GM13977 (cell line): ENCODE data around the gene CEP83.

Experiments used
- DNase-seq: peaks from one replicate; pipeline ENCODE4 v3.0.0; 2012; ENCODE audit warnings: low spot score
- CTCF ChIP-seq: IDR thresholded peaks from 2 replicates; pipeline ENCODE4 v1.5.1; 2012; ENCODE audit warnings: mild to moderate bottlenecking, control low read depth; ENCODE audit not compliant: insufficient read depth; ENCODE audit errors: extremely low read depth, missing control alignments
- in situ Hi-C: fragments of 300-500 bp; cut with MboI; formaldehyde crosslinking; loops from one replicate; pipeline ENCODE4 v1.12.0; 2022; ENCODE audit warnings: low sequenced_read_pairs, low pct_unique_long_range_greater_than_20kb, mixed read lengths, inconsistent platforms; ENCODE audit not compliant: unreplicated experiment

The CEP83 gene

DNA sequence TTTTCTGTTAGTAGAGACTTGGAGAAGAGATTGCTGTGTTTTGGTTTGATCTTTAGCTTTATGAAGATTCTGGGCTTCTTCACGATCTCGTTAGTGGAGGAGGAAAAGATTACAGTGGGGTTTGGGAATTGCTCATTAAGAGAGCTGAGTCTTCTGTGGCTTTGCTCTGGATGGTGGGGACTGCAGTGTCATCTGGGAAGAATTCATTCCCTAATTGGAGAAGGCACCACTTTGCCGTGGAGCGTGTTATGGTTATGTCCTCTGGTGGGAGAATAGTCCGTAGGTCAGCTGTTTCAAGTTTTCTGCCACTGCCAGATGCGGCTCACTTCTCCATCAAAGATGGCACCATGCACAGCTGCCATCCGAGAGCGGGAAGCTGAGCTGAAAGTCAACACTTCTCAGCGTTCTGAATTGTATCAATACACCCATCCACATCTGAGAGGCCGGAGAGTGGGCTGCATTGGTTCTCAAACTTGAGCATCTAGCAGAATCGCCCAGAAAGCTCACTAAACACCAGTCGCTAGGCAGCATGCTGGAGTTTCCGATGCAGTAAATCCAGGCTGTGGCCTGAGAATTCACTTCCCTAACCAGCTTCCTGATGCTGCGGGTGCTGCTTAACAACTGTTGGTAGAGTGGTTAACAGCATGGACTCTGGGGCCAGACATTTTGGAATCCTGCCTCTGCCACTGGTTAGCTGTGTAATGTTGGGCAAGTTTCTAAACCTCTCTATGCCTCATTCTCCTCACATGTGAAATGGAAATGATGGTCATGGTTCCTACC is 193.5 kb downstream of the CEP83 start:
- DNase-seq = no peak
- TF ChIP-seq CTCF = no peak
- in situ Hi-C loops = loop anchor here (10.0 kb wide), 1 partner anchor 111 kb away; no protein-coding TSS in a partner anchor

- no peak for DNase-seq
- in situ Hi-C loops = loop anchor here (10.0 kb wide), 1 partner anchor 111 kb away; no protein-coding TSS in a partner anchor
These were observed 194.1 kb downstream of the CEP83 start for GRCh38 chr12:94265539-94265938.

DNA sequence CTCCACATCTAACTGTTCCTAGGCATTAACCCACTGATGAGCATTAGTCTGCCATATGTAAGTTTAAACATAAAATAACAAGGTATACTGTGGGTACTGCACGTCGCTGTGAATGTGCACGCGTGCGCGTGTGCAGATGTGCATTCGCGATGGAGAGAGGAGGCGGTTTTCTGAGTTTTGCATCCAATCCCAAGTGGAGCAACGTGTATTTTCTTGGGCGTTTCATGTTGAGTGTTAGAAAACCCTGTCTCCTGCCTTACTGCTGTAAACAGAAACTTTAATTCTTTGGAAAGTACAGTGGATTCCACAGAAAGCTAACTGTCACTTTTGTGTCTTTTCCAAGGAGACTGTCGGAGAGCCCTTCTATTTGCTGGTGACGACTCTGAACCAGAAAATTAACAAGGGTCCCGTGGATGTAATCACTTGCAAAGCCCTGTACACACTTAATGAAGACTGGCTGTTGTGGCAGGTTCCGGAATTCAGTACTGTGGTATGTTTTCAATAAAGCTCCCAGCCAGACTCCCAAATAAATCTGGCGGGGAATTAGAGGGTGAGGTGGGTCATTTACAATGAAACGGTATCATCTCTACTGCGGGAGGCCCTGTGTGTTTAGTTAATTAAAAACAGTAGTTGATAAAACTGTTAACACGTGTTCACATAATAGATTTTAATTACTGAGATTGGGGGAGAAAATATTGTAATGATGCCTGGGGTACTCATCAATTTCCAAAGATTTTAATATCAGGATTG is 194.8 kb downstream of the CEP83 start:
- in situ Hi-C loops = loop anchor here (10.0 kb wide), 1 partner anchor 110 kb away; no protein-coding TSS in a partner anchor
- DNase-seq = no peak
- TF ChIP-seq CTCF = no peak

More at GRCh38 chr12:94265539-94265938, 194.1 kb downstream of the CEP83 start:
- TF ChIP-seq CTCF = no peak

DNA sequence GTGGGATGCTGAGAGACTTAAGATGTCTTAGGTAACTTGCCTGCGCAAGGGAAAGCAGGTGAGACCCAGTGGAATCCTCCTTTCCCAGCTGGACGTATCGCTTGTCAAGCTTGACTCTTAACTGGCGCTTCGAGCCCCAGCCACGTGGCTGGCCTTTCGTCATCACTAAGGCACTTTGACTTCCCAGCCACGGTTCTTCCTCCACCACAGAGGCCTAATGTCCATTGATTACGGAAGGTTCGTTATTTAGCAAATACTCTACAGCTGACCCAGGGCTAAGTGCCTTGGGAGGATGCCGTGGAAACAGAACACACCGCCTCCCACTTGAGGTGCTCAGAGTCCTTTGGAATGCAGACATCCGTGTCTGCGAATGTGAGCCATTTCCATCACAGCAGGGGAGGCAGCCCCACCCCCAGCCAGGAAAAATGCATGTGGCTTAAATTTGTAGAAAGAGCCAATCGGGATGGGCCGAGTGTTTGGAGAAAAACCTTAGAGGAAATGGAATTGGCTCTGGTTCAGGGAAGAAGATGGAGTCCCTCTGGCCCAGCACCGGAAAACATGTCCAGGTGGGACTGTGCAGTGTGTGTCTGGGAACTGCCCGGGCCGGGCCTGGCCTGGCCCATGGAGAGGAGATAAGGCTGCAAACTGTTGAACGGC is 195.6 kb downstream of the CEP83 start:
- TF ChIP-seq CTCF = no peak
- in situ Hi-C loops = loop anchor here (10.0 kb wide), 1 partner anchor 109 kb away; no protein-coding TSS in a partner anchor
- DNase-seq = no peak

DNA sequence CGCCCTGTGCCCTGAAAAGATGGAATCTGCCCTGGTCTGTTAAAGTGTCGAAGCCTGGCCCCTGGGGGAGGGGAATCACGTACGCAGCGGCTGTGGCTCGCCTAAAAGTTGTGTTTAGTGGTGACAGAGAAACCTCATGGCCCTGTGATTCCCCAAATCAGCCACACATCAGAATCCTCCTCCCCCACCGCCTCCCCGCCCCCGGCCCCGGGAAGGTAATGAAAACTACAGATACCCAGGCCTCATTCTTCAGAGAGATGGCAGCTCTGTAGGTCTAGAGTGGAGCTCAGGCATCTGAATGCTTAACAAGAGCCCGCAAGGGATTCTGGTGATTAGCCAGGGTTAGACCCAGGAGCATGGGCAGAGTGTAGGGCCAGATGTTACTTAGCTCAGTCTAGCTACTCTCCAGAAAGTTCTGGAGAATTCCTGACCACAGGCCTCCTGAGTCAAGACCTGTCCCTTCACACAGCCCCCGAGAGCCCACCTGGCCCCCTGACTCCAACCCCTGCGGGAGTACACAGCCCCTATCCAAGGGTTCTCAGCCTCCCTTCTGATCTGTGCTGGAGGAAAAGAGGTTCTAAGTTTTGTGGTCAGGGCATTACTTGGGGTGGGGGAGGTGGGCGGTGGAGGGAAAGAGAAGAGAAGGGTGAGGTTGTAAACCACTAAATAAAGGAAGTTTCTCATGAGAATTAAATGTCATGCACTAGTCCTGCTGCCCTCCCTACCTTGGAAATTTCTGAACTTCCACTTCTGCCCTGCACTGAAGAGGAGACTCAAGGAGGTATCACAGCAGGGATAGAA is 196.5 kb downstream of the CEP83 start:
- no peak for TF ChIP-seq CTCF
- in situ Hi-C loops = loop anchor here (10.0 kb wide), 1 partner anchor 108 kb away; no protein-coding TSS in a partner anchor
- DNase-seq = peak; percentile 47
